Spinal cord (tissue), 10 donors: ENCODE results near the gene TANGO2. TPM values are rescaled to one million over a fixed set of nuclear protein-coding genes. Genes with fewer than 3 reads are reported as not detected.

Experiments
- DNase-seq, 6 donors: peaks; one replicate each; pipeline versions ENCODE4 v3.0.0 to v3.0.0-alpha.2; 2013 to 2015; ENCODE audit warnings: low spot score in 6 of 6, low read depth in 4 of 6
- H3K27ac ChIP-seq: one replicate; pipeline ENCODE4 v1.5.1; 2013; ENCODE audit warnings: low read depth, low read length, control low read depth
- H3K27me3 ChIP-seq: one replicate; pipeline ENCODE4 v1.6.1; 2013; ENCODE audit warnings: low read length; ENCODE audit not compliant: control insufficient read depth, insufficient read depth
- H3K36me3 ChIP-seq: one replicate; pipeline ENCODE4 v1.6.1; 2013; ENCODE audit warnings: low read length; ENCODE audit not compliant: control insufficient read depth, insufficient read depth
- H3K4me1 ChIP-seq: one replicate; pipeline ENCODE4 v1.6.1; 2013; ENCODE audit warnings: low read length; ENCODE audit not compliant: control insufficient read depth, insufficient read depth
- H3K4me3 ChIP-seq: one replicate; pipeline ENCODE4 v1.5.1; 2013; ENCODE audit warnings: low read depth, low read length, control low read depth
- H3K9me3 ChIP-seq: one replicate; pipeline ENCODE4 v1.6.1; 2013; ENCODE audit warnings: low read length; ENCODE audit not compliant: control insufficient read depth, insufficient read depth
- WGBS: methylation state at CpG from one replicate; pipeline ENCODE4 v1.1.5; 2013; ENCODE audit warnings: missing lambda C conversion rate; ENCODE audit not compliant: insufficient coverage; 5-methylcytosine and 5-hydroxymethylcytosine counted together
- polyA plus RNA-seq, 2 donors: library from polyadenylated mRNA; unstranded; fragments of 120-200 nt; gene quantifications; one replicate each; pipeline ENCODE4 v1.2.1, GENCODE V29; 2013; ENCODE audit not compliant: insufficient read length in 2 of 2
- total RNA-seq, 2 donors: library from RNA; depleted of rRNA in 1 of 2; stranded (reverse); fragments of 120-200 nt in 1 of 2; fragments of >200 nt in 1 of 2; gene quantifications; one replicate each; pipeline versions ENCODE4 v1.2.3 to v1.2.4, GENCODE V29; 2013 to 2014
- donor health status: healthy.

TANGO2 gene
- total and polyA plus RNA-seq, 4 donors = 17.9 to 32.6 (median 23.3) TPM

DNA sequence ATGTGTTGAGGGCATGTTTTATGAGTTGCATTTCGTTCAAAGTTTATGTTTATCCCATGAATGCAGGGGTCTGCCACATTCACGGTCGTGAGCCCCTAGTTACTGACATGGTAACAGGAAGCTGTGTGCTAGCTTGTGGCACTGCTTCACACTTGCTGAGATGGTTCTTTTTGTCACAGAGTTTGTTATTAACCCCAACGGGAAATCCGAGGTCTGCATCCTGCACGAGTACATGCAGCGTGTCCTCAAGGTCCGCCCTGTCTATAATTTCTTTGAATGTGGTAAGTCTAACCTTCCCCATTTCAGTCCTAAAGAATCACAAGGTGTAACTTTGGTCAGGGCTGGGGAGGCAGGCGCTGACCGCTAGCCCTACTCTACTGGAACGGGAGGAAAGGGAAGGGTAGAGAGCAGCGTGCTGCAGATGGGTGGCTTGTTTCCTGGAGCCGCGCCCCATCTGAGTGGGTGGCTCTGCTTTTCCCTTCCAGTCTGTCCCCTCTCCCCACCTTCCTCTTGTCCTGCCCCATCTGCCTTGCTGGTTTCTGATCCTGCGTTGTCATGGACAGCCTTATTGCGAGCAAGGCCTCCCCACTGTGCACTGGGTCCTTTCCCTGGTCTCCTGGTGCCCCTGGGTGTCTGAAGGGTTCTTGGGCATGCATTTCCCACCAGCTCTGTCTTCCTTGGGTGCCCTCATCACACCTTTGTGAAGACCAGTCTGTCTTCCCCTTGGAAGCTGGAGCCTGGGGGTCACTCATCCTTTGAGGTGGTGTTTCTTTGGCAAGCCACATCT is 71.0 kb downstream of the TANGO2 start:
- Histone ChIP-seq H3K27ac (no peak overlapping the region), H3K9me3 (no peaks in the 10 kb centered on the region), H3K4me3 (no peak overlapping the region), H3K4me1 (no peaks in the 10 kb centered on the region), H3K36me3 (peaks cover 91% of the 10 kb centered on the region), H3K27me3 (no peaks in the 10 kb centered on the region)
- 93% methylated on average over 10 of the region's 16 CpGs for whole genome bisulfite sequencing
- no peak for DNase-seq

DNA sequence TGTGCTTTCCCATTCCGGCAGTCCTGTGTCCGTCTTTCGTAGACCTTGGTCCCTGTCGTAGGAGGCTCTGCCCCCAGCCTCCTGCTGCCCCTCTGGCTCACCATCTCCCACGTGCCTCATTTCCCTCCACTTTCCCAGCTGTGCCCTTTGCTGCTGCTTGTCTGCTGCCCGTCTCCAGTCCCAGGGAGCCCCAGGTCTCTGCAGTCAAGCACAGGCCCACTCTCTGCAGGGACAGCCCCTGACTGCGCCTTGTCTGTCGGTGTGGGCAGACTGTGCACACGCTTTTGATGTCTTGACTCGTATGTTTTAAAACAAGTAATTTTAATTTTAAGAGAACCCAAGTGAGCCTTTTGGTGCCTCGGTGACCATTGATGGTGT is 71.6 kb downstream of the TANGO2 start:
- H3K4me3 ChIP-seq = no peak overlapping the region
- 90% methylated on average over 11 of the region's 11 CpGs for WGBS
- no peaks in the 10 kb centered on the region for H3K9me3 ChIP-seq
- no peaks in the 10 kb centered on the region for H3K4me1 ChIP-seq
- peaks cover 85% of the 10 kb centered on the region for H3K36me3 ChIP-seq
- no peaks in the 10 kb centered on the region for H3K27me3 ChIP-seq
- no peak overlapping the region for H3K27ac ChIP-seq
- DNase-seq = no peak

DNA sequence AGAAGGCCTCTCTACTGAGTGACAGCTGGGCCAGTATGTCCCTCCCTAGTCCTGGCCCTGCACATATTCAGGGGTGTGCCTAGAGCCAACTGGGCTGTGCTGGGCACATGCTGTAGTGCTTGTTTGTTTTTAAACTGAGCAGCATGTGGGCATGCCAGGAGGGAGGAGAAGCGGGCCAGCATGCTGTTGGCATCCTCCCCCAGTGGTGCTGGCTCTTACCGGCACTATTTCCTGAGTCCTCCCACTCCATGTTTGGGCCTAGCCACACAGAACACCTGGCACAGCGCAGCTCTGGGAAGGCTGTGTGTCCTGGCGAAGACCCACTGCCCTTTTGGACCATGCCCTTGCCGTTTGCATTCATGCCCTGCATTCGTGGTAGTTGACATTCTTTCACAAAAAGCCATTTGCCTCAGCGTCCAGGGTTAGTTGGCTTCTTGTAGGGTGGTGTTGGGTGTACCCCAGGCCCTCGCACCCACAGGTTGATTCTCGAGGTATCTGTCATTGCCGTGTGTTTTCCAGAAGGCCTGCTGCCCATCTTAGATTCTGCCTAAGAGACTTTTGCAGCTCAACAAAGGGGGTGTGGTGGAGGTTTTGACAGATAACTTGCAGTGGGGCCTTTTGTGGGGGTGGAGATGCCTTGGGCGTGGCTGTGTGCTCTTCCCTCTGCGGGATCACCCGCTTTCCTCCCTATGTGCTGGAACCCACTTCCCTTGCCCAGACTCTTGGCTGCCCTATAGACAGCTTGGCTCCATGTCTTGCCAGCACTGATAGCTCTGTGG is 72.7 kb downstream of the TANGO2 start:
- Histone ChIP-seq H3K4me1 (no peaks in the 10 kb centered on the region), H3K4me3 (no peak overlapping the region), H3K27ac (no peak overlapping the region), H3K27me3 (no peaks in the 10 kb centered on the region), H3K9me3 (no peaks in the 10 kb centered on the region), H3K36me3 (peaks cover 74% of the 10 kb centered on the region)
- DNase-seq = no peak
- WGBS = 87% methylated on average over 13 of the region's 13 CpGs

DNA sequence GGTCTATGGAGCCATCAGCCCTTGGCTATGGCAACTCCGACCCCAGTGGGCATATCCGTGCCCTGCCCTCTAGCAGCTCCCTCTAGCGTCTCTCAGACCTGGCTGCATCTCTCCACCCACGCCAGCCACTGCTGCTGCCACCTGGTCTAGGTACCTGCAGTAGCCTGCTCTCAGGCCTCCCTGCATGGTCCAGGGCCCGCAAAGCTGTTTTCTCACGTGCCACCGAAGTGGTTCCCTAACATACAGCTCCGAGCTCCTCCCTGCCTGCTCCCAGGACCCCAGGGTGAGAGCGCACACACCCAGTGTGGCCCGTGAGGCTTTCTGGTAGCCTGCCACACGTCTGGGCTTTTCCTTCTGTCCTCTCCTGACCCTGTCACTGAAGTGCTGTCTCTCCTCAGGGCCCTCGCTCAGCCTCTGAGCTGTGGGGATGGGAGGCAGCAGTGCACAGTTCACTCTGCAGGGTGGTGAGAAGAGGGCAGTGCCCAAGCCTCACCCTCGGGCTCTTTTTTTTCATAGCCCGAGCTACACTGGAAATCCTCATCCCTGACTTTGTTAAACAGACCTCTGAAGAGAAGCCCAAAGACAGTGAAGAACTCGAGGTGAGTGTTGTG is 73.4 kb downstream of the TANGO2 start:
- 96% methylated on average over 10 of the region's 15 CpGs for WGBS
- Histone ChIP-seq H3K4me1 (no peaks in the 10 kb centered on the region), H3K4me3 (no peak overlapping the region), H3K27ac (no peak overlapping the region), H3K36me3 (peaks cover 75% of the 10 kb centered on the region), H3K9me3 (no peaks in the 10 kb centered on the region), H3K27me3 (no peaks in the 10 kb centered on the region)
- DNase-seq = no peak

DNA sequence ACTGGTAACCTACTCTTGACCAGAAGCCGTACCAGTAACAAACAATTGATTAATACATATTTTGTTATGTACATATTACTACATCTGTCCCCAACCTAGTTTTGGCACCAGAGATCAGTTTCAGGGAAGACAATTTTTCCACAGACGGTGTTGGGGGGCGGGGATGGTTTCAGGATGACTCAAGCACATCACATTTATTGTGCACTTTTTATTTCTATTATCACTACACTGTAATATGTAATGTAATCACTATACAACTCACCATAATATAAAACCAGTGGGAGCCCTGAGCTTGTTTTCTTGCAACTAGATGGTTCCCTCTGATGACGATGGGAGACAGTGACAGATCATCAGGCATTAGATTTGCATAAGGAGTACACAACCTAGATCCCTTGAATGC is 74.6 kb downstream of the TANGO2 start:
- DNase-seq = no peak
- no peaks in the 10 kb centered on the region for H3K9me3 ChIP-seq
- H3K36me3 ChIP-seq = peaks cover 74% of the 10 kb centered on the region
- H3K27me3 ChIP-seq = no peaks in the 10 kb centered on the region
- no peak overlapping the region for H3K4me3 ChIP-seq
- H3K4me1 ChIP-seq = no peaks in the 10 kb centered on the region
- WGBS = no CpG with 5 or more reads among the region's 4 CpGs
- H3K27ac ChIP-seq = no peak overlapping the region

DNA sequence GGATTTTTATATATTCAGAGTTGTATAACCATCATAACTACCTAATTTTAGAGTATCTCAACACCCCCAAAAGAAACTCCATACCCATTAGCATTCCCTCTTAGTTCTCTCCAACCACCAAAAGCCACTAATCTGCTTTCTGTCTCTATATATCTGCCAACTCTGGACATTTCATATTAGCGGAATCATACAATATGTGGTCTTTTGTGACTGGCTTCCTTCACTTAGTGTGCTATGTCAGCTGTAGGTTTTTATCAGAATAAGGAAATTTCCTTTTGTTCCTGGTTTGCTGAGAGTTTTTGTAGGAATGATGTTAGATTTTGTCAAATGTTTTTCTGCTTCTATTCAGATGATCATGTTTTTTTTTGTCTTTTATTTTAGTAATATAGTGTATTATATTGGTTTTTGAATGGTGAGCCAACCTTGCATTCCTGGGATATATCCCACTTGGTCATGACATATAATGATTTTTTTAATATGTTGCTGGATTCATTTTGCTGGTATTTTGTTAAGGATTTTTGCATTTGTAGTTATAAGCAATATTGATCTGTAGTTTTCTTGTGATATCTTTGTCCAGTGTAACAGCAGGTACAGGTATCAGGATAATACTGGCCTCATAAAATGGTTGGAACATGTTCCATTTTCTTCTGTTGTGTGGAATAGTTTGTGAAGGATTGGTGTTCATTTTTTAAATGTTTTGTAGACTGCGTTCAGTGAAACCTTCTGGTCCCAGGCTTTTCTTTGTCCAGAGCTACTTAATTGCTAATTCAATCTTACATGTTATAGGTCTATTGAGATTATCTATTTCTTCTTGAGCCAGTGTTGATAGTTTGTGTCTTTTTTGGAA is 75.9 kb downstream of the TANGO2 start:
- H3K36me3 ChIP-seq = peaks cover 74% of the 10 kb centered on the region
- no peak for DNase-seq
- WGBS = no CpG with 5 or more reads among the region's 2 CpGs

DNA sequence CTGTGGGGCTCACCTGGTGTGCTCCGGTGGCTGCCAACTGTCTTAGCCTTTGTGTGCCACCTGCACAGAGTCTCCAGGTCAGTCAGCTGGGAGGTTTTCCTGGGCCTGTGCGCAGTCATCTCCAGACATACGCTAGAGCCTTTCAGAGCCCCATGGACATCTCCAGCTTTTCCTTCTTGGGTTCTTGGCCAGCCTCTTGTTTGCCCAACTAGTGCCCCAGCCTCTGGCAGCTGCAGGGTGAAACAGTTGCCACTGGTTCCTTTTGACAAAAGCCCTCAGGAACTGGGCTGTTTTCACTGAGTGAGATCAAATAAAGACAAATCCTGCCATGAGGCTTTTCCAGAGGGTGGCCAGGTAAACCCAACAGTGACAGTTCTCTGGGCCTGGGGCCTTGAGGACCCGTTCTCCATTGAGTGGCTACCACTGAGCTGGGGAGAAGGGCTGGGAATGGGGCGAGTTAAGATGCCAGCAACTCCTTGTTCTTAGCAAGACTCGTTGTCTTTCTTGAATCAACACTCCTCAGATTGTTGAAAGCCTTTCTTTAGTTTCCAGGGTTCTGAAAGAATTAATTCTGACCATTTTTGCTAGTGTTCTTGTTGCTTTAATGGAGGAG is 78.3 kb downstream of the TANGO2 start:
- no peak for DNase-seq
- peaks cover 64% of the 10 kb centered on the region for H3K36me3 ChIP-seq
- no peak overlapping the region for H3K4me3 ChIP-seq
- H3K27ac ChIP-seq = no peak overlapping the region
- H3K4me1 ChIP-seq = no peaks in the 10 kb centered on the region
- H3K9me3 ChIP-seq = no peaks in the 10 kb centered on the region
- no peaks in the 10 kb centered on the region for H3K27me3 ChIP-seq
- 100% methylated on average over 5 of the region's 6 CpGs for WGBS

More for the DNA sequence above, 75.9 kb downstream of the TANGO2 start:
- Histone ChIP-seq H3K4me3 (no peak overlapping the region), H3K27ac (no peak overlapping the region), H3K9me3 (no peaks in the 10 kb centered on the region), H3K27me3 (no peaks in the 10 kb centered on the region), H3K4me1 (no peaks in the 10 kb centered on the region)

DNA sequence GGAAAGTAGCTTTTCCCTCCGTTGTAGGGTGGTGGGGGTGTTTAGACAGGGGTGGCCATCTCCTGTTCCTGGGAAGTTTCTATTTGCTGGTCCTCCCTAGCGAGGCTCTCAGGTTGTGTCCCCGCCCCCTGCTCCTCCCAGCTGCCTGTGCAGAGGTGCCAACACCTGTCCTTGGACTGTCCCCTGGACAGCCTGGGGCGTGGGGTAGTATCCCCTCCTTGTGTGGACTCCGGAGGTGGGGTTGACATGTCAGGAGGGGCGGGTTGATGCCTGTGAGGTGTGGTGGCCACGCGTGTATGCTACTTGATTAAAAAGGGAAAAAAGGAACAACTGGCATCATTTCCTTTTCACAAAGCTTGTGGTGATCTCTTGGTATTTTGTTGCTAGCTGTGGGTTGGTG is 80.7 kb downstream of the TANGO2 start:
- Histone ChIP-seq H3K27ac (no peak overlapping the region), H3K27me3 (no peaks in the 10 kb centered on the region), H3K4me1 (no peaks in the 10 kb centered on the region), H3K4me3 (no peak overlapping the region), H3K36me3 (peaks cover 69% of the 10 kb centered on the region), H3K9me3 (no peaks in the 10 kb centered on the region)
- WGBS = 94% methylated on average over 7 of the region's 8 CpGs
- no peak for DNase-seq
